A375 (cell line): ENCODE measurements around the gene C15orf61. TPM values are rescaled to one million over a fixed set of nuclear protein-coding genes. Genes with fewer than 3 reads are reported as not detected.

Experiments used
- total RNA-seq: library from RNA; depleted of rRNA; stranded (reverse); fragments of >200 nt; shearing (Covaris generic); gene quantifications from 2 replicates; pipeline ENCODE4 v1.2.3, GENCODE V29; 2014; rRNA removed

Gene C15orf61
- total RNA-seq = 3.7 and 5.4 TPM in 2 replicates

GRCh38 chr15:67521029-67521782 lies at the start of gene C15orf61:
C15orf61 (plus strand) TSS chr15:67521131; CDS start chr15:67521249, 118 bp downstream.

GRCh38 chr15:67542420-67543347 lies 21.8 kb downstream of the C15orf61 start, which contains the start of gene MAP2K5:
MAP2K5 (plus strand) TSS chr15:67542703; CDS start chr15:67543336, 633 bp downstream.

Other genes starting within 250 kb of the C15orf61 start
- 6.7 and 7.8 TPM in 2 replicates for gene MAP2K5, start 21.6 kb downstream of the C15orf61 start, total RNA-seq